ELR (cell line): ENCODE results near the gene PSME3.
A peak's percentile ranks its signal among the peaks of the same experiment; 100 is the strongest.

Source experiments
- DNase-seq: peaks from one replicate; pipeline ENCODE4 v3.0.0-alpha.2; 2015; ENCODE audit warnings: low read depth

PSME3 gene

GRCh38 chr17:42832934-42833766 is at the start of gene PSME3:
Gene PSME3 (plus strand): TSS chr17:42833397. CDS start chr17:42833632, 235 bp downstream.
- DNase-seq: peak; percentile 95

GRCh38 chr17:42783791-42784138 is 49.4 kb upstream of the PSME3 start:
- DNase-seq: no peak

GRCh38 chr17:42784409-42784808 is 48.8 kb upstream of the PSME3 start:
- no peak for DNase-seq

- DNase-seq: no peak
These were observed 48.2 kb upstream of the PSME3 start for GRCh38 chr17:42784811-42785592.

GRCh38 chr17:42787266-42787665 is 45.9 kb upstream of the PSME3 start:
- DNase-seq: no peak

- no peak for DNase-seq
These were observed 41.2 kb upstream of the PSME3 start for GRCh38 chr17:42791948-42792347.

DNA sequence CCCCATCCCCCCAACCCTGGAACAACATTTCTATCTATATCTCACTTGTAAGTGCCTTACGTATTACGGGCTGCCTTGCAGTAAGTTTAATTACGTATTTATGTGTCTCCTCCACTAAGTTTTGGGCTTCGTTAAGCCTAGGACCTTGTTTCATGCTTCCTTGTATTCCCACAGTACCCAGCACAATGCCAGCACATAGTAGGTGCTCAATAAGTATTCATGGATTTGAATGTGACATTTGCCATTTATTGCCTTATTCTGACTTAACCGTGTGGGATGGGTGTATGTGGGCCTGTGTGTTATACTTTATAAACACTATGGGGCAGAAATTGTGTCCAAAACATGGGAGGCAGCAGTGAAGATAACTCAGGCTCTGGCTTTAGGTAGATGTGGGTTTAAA is 40.7 kb upstream of the PSME3 start:
- DNase-seq: no peak

DNA sequence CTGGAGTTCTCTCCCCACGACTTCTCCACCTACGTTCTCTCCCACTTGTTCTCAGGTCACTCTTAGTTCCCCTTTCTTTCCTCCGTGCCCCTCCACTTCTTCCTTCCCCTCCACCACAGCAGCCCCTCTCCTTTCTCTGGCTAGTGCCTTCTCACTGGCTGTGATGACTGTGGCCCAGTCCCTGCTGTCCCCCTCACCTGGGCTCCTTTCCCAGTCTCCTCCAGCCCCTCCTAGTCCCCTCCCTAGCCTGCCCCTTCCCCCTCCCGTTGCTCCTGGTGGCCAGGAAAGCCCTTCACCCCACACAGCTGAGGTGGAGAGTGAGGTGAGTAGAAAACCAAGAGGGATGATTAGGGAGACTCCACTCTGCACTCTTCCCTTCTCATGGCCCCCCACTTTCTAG is 38.1 kb upstream of the PSME3 start:
- no peak for DNase-seq

- no peak for DNase-seq
These were observed 37.7 kb upstream of the PSME3 start for GRCh38 chr17:42795465-42795864.

DNA sequence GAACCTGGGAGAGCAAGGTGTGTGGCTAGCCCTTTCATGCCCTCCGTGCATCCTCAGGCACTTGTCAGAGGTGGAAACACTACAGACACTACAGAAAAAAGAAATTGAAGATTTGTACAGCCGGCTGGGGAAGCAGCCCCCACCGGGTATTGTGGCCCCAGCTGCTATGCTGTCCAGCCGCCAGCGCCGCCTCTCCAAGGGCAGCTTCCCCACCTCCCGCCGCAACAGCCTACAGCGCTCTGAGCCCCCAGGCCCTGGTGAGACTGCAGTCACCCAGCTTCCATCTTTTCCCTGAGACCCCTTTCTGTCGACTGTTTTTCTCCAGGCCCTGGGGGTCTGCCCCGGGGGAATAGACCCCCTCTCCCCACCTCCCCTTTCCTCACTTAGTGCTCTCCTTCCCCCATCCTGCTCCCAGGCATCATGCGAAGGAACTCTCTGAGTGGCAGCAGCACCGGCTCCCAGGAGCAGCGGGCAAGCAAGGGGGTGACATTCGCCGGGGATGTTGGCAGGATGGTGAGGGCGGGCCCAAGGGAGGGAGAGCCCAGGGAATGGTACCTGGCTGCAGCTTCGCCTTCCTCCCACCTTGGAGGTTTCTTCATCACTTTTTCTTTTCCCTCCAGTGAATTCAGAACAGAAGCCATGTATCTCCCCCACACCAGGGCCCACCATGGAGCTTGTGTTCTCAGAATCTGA is 37.0 kb upstream of the PSME3 start:
- DNase-seq: no peak

GRCh38 chr17:42797067-42798007 is 35.9 kb upstream of the PSME3 start:
- DNase-seq: peak; percentile 30

DNA sequence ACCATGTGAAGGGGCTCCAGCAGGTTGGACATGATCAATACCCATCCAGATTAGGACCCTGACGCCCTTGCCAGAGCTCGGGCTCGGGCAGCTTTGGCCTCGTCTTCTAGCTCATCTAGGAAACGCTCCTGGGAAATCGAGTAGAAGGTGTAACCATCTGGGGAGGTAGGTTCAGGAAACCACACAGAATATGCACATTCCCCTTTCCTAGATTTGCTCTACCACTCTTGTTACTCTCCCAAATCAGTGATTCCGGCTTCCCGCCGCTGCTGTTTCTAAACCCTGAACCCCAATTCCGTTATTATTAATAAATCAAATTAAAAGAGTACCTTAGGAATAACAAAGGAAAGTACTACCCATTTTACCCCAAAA is 35.2 kb upstream of the PSME3 start:
- DNase-seq: peak; percentile 29

DNA sequence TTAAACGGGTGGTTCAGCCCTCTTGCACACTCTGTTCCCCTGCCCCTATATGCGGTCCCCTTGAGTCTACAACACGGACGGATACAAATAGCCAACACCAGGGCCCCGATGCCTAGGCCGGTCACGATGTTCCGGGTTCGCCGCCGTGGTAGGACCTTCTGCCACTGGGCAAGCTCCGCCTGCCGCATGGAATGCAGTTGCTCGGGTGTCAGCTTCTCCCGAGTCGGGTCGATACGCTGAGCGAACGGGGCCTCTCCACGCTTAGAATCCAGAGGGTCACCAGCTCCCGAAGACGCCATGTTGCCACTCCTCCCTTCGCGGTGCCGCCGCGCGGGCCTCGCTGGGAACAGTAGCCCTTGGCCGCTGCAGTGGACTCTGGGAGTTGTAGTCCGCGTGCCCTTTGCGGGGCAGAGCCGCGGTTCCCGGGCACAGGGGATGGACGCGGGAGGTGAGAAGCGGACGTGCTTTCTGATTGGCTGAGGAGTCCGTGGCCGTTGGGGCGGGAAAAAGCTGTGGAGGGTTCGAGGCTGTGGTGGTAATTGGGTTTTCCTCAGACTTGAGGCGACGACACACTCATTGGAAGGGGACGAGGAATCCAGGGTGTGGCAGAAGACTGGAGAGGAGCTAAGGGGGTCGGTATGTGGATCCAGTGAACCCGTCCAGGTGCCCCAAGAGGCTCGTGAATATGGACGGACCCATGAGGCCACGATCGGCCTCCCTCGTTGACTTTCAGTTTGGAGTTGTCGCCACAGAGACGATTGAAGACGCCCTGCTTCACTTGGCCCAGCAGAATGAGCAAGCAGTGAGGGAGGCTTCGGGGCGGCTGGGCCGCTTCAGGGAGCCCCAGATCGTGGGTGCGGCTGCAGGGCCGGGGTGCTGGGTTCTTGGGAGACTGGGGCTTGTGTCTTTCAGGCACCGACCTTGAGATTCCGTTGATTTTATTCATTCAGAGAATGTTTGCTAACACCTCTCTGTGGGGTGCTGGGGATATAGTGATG is 34.5 kb upstream of the PSME3 start, which contains the start of the genes CNTD1 and COA3:
CNTD1 (plus strand) TSS at position 479 of the 998 bp plus-strand sequence; CDS start at position 686, 207 bp downstream.
COA3 (minus strand) TSS at position 322 of the 998 bp plus-strand sequence; CDS start at position 299, 23 bp downstream.
- peak; percentile 93 for DNase-seq

- DNase-seq: no peak
These were observed 29.9 kb upstream of the PSME3 start for GRCh38 chr17:42803074-42803883.

DNA sequence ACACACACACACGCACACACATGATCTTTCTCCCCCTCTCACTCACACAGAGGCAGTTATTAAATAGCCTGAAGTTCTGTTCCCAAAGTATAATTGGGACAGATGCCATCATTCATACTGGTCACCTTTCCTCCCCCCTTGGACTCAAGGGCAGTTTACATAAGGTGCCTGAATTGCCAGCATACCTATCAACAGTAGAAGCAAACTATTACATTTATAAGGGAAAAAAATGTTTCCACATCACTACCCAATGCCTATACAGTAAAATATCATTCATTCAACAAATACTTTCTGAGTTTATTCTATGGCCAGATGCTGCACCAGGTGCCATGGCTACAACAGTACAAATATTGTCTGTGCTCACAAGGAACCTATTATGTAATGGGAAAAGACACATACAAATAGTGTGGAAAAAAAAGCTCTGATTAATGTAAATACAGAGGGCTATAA is 28.3 kb upstream of the PSME3 start:
- no peak for DNase-seq

GRCh38 chr17:42806249-42806648 is 26.9 kb upstream of the PSME3 start:
- no peak for DNase-seq

DNA sequence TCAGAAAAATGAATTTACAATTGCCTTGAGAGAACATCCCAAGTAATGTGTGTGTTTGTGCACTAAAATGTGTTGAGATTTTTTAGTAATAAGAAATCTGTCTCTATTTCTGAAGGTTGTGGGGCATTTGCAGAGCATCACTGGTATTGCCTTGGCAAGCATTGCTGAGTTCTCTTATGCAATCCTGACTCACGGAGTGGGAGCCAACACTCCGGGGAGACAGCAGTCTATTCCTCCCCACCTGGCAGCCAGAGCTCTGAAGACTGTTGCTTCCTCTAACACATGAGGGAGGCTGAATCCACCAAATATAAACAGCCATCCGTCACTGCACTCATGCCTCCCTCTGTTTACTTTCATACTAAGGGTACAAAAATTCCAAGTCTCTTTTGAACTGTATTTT is 23.9 kb upstream of the PSME3 start:
- DNase-seq: peak; percentile 86

GRCh38 chr17:42814633-42815399 is 18.4 kb upstream of the PSME3 start:
- DNase-seq: peak; percentile 98
